COLO668 (cell line): ENCODE results near the gene AP3B1.

Experiments
- DNase-seq: peaks from one replicate; lab custom pipeline; 2025; ENCODE audit not compliant: unreplicated experiment; lab: John Stamatoyannopoulos, UW

Gene AP3B1

DNA sequence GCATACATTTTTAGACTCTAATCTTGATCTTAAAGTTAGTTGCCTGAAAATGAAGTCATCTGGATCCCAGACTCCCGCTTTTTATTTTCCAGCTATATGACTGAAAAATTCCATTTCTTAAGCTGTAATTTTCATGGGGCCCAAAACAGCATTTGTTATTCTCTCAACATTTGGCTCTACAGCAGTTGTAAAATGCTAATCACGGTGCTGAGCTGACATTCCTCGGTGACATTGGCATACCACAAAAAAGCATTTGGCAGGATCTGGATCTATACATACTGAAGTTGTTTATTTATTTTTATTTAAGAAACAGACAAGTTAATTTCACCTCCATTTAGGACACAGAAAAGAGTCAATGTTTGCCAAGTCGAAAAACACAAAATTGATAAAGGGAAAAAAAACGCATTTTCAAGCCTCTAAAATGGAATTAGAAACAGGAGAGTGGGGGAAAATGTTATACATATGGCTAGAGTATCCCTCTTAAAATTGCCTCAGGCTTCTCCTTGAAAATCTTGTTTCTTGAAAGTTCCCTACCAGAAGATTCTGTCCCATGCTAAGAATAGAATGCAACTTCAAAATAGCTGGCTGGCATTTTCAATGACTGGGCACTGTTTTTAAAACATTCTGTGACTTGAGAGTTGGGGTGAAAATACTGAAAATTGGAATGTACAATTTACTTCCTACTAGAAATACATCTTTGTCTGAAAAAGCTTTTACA is 310.9 kb downstream of the AP3B1 start:
- no peak for DNase-seq

DNA sequence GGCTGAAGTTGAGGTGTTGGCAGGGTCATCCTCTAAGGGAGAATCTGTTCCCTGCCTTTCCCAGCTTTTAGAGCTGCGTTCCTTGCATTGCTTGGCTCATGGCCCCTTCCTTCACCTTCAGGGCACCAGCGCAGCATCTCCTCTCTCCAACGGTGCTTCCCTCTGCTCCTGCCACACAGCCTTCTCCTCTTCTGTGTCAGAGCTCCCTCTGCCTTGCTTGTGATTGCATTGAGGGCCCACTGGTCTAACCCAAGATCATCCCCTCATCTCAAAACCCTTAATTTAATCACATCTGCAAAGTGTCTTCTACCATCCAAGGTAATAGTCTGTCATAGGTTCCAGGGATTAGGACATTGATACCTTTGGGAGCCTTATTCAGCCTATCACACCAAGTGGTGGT is 312.7 kb downstream of the AP3B1 start:
- no peak for DNase-seq

DNA sequence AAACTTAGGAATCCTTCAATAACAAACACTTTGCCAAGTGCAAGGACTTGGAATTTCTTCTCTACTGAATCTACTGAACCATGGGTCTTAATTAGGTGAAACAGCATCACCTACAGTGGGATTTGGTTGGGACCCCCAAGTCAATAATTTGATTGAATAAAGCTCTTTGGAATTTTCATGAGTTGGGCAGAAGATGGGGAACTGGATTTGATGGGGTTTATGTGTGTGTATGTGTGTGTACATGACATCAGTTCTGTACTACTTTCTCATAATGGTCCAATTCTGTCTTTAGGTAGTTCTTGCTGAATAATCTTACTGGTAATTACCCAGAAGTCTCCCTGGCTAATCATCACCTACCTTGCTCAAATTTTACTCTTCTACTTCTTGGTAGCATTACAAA is 319.9 kb downstream of the AP3B1 start:
- DNase-seq = no peak

DNA sequence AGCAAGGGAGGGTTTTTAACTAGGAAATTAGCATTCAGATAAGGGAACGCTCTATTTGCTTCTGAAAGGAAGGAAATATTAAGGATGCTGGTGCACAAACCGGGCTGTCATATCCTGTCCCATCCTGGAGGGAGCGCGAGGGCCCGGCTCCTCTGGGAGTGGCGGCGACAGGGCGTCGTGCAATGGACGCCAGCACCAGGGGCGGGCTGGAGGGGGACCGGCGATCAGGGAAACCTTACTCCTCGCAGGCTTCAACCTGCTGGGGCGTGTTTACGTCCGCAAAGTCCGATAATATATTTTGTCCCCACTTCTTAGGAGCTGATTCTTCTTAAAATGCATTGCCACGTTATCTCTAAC is 321.3 kb downstream of the AP3B1 start:
- no peak for DNase-seq

DNA sequence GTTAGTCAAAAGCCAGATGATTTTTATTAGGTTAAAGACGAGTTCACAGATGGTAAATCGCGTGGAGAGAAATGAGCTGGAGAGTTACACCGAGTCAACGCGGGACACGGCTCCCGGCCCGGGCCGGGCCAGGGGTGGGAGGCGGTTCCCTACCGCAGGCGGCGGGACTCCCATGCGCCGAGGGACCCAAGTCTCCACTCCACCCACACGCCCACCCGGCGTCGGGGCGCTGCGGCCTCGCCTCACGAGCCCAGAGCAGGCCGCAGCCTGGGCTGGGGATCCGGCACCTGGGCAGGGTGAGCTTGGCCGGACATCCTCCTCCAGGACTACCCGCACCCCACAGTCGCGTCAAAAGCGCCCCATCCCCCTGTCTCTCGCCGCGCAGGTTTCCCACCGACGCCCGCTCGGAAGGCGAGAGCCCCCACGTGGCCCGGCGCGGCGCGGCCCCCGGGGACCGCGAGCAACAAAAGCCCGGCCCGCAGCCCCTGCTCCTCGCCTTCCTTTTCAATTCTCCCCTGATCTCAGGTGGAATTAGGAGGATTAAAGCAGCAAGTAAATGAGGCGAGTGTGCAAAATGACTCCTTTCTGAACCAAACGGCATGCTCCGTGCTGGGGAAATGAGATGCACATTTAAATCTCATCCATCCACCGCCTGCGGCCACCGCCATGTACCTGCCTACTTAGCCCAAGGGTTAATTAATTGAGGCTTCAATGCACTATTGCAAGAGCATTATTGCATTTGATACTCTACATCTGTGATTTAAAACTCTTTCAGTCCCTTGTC is 321.8 kb downstream of the AP3B1 start:
- DNase-seq = peak; percentile 30

DNA sequence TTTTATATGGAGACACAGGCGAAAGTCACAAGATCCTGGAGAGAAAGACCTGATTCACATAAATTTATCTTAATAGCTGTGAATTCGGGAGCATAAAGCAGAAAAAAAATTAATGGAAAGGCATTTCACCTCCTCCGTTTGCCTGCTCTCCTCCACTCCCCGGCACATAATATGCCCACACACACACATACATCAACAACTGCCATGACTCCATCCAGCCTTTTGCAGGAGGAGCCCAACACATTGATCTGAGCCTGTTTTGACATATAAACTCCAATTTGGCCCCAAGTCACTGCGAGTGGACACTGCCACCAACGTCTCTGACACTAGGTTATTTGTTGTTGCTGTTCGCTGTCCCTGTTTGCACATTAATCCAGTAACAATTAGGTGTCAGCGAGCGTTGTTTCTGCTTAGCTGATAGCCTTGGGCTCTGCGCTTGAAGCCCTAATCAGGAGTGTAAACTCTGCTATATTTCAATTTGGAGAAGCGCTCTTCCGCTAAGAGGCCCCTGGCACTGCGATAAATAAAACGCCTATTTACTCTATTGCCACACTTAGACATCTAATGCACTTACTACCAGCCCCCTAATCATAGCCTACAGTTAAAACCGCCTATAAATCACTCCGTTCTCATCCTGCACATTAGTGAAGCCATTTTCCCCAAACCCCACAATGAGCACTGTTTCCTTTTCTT is 322.6 kb downstream of the AP3B1 start:
- DNase-seq = no peak

DNA sequence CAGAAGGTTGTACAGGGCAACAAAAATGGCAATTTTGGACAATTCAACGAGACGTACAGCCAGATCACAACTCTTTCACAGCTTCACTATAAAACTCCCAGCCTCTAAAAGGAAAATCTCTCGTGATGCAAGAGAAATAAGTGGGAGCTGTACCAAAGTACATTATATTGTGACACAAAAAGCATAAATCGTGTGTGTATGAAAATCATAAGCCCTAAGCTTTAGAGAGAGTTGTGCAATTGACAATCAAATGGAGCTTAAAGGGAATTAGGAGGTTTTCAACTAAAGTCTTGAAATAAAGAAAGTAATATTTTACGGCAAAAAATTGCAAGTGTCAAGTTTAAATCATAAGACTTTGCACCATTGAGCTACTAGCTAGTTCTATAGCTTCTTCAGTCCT is 323.6 kb downstream of the AP3B1 start:
- no peak for DNase-seq

DNA sequence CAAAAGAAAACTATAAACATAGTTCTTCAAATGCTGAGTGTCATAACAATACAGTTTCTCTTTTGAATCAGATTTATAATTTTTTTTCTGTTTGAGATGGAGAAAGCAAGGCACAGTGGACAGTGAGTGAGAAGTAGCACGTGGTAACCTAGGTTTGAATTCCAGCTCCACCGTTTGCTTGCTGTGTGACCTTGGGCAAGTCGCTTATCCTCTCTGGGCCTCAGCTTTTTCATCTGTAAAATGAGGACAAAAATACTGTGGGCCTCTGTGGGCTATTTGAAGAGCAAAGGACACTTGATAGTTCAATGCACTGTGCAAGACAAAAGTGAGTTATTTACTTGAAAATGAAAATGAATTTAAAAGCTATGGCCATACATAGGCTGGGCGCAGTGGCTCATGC is 330.7 kb downstream of the AP3B1 start:
- no peak for DNase-seq

DNA sequence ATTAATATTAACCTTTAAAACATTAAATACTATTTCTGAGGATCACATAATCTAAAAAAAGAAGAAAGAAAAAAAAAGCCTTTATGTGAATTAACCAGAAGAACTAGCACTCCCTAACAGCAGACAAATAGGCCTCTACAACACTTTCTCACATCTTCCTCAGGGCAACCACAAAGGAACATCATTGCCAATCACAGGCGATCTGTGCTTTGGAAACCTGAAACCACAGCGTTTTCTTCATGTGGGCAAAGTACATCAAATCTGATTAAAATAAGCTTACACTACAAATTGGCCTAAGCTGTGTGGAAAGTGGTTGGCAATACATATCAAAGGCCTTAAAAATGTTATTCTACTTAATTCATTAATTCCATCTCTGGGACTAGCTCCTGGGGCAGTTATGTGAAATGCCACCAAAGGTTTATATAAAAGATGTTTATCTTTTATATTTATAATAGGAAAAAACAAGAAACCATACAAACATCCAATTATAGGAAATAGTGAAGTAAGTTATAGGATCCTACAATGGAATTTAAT is 333.6 kb downstream of the AP3B1 start:
- no peak for DNase-seq

DNA sequence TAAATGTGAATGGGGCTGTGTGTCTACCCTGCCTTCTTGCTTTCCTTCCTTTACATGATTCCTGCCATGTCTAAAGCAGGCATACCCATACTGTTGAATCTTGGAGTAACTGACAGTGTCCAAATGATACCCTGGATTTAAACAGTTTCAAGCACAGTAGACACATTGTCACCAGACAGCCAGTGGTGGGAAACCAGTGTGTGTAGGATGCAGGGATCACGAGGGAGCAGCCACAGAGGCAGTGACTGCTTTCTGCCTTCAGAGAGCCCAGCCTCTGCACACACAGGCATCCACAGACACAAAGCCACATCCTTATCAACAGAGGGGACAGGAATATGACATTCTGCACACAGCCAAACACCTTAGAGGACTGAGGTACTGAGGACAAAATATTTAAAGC is 334.2 kb downstream of the AP3B1 start:
- DNase-seq = no peak

DNA sequence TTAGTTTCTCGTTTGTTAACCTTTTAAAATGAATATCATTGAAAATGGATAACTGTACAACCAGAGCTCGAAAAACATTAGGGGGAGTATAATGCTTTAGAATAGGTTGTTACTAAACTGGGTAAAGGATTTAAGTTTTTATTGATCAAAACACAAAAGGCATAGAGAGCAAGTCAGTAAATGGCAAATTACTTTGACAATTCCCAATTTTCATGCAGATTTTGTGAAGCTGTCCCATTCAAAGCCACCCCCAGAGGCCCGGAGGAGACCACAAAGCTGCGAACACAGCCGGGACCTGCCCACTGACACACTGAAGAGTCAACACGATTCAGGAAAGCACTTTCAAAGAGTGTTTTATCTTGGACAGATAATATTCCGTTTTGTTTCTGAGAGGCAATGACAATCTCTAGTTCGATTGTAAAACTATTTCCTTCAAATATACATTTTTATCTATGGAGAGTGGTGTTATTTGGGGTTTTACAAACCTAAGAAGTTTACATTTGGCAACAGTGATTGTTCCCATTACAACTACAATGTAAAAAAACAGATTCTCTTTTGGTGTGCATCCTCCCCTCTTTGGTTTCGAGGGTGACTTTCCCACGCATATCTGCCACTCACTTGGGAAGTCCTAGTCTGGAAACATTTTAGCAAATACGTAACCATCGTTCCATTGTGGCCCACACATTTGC is 335.7 kb downstream of the AP3B1 start:
- no peak for DNase-seq

DNA sequence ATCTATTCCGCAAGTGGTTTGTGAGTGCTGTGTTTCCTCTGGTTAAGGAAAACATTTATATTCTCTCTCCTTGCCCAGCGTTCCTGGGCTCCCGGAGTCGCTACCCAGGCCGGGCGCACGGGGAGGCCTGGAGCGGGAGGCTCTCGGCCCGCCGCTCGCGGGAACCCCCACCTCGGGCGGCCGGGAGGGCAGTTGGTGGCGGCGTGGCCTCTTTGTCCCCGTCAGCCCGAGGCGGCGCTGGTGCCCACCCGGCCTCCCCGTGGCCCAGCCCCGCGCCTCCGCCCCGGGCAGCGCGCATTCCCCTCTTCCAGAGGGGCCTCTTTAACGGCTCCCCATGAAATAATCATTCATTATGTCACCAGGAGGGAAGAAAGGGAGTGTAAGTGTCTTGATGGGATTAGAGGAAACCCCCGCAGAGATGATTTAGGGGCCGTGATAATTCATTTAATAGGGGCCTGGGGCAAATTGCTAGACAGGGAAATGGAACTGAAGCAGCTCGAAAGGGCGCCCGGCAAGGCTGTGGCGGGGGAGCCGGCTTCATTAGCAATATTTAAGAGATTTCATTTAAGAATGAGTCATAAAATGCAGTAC is 336.5 kb downstream of the AP3B1 start:
- DNase-seq = no peak

DNA sequence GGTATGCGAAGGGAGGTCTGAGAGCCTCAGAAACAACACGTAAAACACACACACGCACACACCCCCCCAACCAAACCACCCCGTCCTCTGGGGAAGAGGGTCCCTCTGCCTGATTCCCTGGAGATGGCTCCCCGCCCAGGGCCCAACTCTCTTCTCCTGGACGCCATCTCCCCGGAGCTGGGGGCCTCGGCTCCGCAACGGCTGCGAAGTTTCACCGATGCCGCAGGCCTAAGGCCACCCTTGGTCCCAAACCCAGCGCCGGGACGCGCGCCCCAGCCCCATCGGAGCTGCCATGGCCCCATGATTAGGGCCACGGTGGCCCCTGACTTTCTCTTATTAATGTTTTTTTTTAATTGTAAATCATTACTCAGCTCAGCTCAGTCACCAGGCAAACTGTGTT is 337.0 kb downstream of the AP3B1 start:
- DNase-seq = no peak

DNA sequence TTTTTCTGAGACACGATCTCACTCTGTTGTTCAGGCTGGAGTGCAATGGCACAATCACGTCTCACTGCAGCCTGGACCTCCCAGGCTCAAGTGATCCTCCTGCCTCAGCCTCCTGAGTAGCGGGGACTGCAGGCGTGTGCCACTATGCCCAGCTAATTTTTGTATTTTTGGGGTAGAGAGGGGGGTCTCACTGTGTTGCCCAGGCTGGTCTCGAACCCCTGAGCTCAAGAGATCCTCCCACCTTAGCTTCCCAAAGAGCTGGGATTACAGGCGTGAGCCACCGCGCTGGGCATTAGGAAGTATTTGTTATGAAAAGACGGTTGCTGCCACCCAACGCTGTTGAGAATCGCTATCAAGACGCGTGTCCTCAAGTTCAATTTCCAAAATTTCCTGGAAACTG is 337.4 kb downstream of the AP3B1 start:
- DNase-seq = no peak

DNA sequence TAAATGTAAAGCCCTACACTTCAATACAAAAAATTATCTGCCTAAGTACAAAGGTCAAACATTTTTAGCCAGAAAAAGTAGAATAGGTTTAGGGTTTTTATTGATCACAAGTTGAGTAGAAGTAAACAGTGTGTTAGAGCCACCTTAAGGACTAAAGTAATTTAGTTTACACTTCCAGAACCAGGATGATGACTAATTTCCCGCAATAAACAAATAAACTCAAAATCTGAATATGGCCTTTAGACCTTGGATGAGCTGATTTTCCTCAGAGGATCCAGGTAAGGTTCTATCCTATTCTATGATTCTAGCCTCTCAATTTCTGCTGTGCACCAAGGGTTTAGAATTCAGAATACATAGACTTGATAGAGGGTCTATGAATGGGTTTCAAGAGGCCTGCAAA is 338.9 kb downstream of the AP3B1 start:
- DNase-seq = no peak

DNA sequence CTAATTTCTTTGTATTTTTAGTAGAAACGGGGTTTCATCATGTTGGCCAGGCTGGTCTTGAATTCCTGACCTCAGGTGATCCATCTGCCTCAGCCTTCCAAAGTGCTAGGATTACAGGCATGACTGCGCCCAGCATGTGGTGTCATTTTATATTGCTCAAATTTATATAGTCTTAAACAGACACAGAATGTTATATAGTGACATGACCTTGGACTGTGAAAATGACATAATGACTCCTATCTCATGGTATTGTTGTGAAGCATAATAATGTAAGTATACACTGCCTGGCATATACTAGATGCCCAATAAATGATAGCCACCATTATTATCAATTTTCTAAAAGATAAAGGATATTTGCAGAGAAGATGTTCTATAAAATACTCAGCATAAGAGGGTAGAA is 341.1 kb downstream of the AP3B1 start:
- no peak for DNase-seq

DNA sequence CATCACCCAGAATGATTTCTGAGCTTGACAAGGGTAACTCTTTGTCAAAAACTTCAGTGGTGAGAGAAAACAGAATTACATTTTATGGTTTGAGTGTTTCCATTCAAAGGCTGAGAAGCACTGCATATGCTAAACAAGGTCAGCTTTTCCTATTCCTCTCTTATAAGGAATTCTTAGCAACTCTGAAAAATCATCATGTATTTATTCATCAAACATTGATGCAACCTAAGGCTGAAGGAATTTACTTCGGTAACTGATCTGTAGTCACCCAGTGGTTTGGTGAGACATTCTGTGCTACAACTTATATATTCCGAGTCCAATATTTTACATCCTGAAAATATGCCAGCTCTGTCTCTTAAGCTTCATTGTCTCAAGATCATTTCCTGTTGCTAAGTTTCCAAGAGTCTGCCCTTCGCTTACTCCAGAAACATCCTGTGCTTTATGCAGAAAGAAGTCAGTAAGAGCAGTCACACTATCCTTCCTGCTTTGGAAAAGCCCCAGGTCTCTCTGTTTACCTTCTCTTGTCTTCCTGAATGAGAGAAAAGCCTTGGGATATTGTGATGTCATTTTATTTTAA is 341.8 kb downstream of the AP3B1 start:
- no peak for DNase-seq
